M059J (cell line): ENCODE data around the gene TMEM125. TPM values are rescaled to one million over a fixed set of nuclear protein-coding genes. Genes with fewer than 3 reads are reported as not detected.

Source experiments
- DNase-seq: peaks from one replicate; pipeline ENCODE4 v3.0.0-alpha.2; 2012; ENCODE audit warnings: low read depth
- total RNA-seq: library from RNA; depleted of rRNA; stranded (reverse); fragments of >200 nt; shearing (Covaris generic); gene quantifications from 2 replicates; pipeline ENCODE4 v1.2.3, GENCODE V29; 2014; rRNA removed

TMEM125 gene
- not detected in 2 replicates for total RNA-seq

DNA sequence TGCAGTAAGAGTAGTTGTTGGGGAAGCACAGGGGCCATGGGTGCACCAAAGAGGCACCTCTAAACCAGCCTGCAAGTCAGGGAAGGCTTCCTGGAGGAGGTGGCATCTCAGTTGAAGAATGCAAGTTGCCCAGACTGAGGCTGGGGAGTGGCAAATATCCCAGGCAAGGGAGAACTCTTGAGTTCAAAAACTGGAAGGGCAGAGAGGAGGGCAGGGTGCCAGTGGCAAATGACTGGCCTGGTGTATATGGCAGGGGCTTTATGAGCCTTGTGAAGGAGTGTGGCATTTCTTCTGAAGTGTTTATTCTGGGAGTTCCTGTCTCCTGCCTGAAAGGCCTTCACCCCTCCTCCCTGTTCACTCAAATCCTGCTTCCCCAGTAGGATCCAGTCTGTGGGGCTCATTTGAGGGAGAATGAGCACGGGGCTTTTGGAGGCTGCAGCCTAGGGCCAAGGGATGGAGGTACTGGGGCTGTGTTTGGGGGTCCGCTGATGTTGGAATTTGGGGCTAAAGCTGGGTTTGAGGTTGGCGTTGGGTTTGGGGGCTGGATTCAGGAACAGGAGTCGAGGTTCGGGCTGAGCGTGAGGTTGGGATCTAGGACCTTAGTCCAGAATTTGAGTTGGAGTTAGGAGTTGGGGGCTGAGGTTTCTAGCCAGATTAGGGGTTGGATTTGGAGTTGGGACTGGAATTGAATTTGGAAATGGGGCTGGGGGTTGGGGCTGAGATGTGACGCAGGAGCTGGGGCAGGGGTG lies at the start of gene TMEM125:
Gene TMEM125, plus strand, starts transcription at position 357 of the 749 bp plus-strand sequence. CDS start 2,740 bp downstream, outside the sequence.
- peak; percentile 7 for DNase-seq

GRCh38 chr1:43220905-43221778 lies 48.6 kb upstream of the TMEM125 start:
- DNase-seq, result no peak

- DNase-seq, result no peak
Observed at GRCh38 chr1:43221797-43222196, 48.0 kb upstream of the TMEM125 start.

- no peak for DNase-seq
Observed at GRCh38 chr1:43222879-43223278, 46.9 kb upstream of the TMEM125 start.

GRCh38 chr1:43225168-43225567 lies 44.6 kb upstream of the TMEM125 start:
- peak; percentile 42 for DNase-seq

DNA sequence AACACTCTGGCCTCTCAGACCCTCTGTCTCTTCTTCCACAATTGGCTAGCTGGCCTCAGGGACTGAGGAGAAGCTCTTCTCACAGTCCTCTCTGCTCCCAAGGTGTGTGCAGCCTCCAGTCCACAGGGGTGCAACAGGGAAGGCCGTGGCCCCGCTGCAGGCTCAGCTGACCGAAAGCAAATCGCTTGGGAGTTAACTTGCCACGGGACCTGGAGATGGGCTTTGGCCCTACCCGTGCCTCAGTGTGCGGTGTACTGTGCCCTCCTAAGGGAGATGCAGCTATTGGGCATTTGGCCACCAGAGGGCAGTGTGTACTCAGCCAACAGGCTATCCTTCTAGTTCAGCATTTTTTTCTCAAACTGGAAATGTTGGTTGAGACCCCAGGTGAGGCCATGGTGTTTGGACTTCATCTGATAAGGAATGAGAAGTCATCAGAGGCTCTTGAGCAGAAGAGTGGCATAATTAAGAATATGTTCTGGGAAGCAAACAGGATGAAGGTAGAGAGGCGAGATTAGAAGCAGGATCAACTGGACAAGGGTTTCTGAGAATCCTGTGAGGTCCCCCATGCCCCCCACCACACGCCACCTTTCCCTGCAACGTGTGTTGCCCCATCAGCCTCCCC lies 42.5 kb upstream of the TMEM125 start:
- peak; percentile 68 for DNase-seq

- DNase-seq, result no peak
Observed at GRCh38 chr1:43229826-43230780, 39.7 kb upstream of the TMEM125 start.

DNA sequence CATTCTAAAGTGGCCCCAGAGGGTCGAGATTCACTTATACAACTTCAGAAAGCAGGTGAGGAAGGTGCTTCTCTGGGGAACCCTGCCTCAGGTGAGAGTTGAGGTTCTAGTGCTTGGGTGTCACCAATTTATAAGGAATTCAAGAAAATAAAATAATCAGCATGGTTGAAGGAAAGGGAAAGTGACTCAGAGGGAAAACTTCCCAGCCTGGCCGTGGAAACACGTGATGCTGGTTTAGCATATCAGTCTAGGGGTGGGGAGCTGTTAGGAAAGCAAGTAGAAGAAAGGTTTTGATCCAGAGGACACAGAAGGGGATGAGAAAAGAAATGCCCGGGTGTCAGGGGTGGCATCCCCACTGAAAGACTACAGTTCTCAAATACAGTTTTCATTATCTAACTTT lies 37.7 kb upstream of the TMEM125 start:
- peak; percentile 64 for DNase-seq

GRCh38 chr1:43232482-43232881 lies 37.3 kb upstream of the TMEM125 start:
- no peak for DNase-seq

GRCh38 chr1:43233631-43234030 lies 36.2 kb upstream of the TMEM125 start:
- no peak for DNase-seq

GRCh38 chr1:43234267-43234666 lies 35.5 kb upstream of the TMEM125 start:
- no peak for DNase-seq

GRCh38 chr1:43235040-43235439 lies 34.7 kb upstream of the TMEM125 start:
- DNase-seq, result no peak

DNA sequence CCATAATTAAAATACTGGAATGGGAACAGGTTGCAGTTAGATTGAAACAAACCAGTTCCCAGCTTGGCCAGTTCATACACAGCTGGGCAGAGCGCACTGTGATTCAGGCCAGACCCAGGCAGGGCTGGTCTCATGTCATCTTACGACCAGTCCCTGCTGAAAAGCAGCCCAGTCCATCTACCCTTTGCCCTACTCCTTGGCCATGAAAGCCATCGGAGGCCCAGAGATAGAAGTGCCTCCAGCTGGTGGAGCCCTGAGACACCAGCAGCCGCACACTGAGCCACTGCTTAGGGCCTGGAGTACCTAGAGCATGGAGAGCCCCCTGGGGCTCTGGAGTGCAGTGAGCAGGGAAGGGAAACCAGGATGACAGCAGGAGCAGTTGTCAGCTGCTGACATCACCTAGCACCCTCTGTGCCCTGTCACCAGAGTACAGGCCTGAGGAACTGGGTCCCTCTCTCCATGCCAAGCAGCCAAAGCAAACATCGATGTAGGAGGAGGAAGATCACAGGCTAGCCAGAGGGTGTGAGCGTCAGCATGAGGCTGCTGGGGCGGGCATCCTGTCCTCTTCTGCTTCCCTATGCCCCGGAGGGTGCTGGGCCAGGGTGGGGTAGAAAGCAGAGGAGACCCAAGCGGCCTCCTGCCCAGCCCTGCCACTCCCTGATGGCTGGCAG lies 34.2 kb upstream of the TMEM125 start:
- no peak for DNase-seq

- DNase-seq, result no peak
Observed at GRCh38 chr1:43237121-43237520, 32.7 kb upstream of the TMEM125 start.

DNA sequence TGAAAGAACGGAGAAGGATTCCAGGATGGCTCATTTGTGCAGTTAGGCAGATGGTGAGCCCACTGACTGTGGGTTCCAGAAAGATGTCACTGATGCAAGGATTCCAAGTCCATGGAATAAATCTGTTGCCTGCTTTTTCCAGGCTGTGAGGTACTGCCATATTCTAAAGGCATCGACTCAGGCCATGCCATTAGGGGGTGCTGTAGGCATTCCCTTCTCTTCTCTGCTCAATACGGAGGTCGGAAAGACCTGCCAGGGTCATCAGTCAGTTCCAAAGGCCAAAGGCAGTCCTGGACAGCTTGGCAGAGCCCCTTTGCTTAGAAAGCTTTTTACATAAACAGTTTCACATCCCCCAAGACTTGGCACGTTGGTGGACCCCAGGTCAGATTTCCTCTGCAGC lies 31.7 kb upstream of the TMEM125 start:
- peak; percentile 65 for DNase-seq

- no peak for DNase-seq
Observed at GRCh38 chr1:43238991-43239469, 30.8 kb upstream of the TMEM125 start.

DNA sequence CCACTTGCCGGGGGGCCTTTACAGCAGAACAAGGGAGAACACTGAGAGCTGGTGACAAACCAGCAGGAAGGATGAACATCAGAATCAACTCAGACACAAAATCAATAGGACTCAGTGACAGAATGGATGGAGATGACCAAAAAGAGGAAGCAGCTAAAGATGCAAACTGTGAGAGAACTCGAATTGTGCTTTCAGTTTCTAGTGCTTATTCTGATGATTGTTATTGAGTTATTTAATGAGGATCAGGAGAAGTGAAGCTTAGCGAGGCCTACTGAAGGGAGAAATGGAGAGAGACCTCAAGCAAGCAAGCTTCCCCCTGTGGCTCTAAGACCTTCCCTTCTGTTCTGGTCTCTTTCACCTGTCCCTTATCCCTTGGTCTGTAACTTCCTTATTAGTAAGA lies 30.3 kb upstream of the TMEM125 start:
- no peak for DNase-seq

DNA sequence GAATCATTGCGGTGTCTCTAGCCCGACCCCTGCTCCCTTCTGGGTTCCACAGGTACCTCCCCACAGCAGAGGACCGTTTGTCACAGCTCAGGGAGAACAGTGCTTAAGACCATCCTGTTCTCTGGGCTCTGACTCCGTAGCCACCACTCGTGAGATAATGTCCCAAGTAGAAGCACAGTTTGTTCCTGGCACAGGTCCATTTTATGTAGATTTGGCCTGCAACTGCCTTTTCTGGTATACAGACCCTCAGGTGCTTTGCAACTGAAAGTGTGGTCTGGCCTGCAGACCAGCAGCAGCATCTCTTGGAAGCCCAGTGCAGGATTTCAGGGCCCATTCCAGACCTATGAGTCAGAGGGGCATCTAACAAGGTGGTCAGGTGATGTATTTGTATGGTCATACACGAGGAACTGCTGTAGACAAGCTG lies 28.4 kb upstream of the TMEM125 start:
- DNase-seq, result peak; percentile 83

GRCh38 chr1:43243299-43243698 lies 26.5 kb upstream of the TMEM125 start:
- no peak for DNase-seq

DNA sequence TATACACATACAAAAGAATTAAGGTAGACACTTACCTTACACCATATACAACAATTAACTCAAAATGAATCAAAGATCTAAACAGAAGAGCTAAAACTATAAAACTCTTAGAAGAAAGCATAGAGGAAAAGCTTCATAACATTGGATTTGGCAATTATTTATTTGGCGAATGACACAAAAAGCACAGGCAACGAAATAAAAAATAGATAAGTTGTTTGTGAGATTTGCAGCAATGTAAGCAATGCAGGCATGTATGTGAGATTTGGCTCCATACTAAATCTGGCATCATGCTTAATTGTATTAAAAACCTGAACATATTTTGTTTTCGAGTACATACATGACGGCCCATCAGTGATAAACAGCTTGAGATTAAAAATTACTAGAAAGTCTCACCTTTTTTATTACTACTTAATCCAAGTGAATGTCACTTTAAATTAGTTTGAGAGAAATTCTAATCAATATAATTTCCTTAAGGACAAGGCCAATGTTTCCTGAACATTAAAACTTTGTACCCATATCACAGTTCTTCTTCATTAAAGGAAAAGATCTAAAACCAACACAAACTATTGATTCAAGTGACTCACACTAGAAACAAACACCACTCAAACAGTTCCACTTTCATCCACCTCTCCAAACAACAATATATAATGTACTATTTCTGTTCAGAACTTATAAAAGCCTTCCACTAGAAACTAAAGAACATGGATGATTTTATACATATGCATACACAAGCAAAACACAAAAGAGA lies 23.1 kb upstream of the TMEM125 start:
- no peak for DNase-seq
